ENCODE results near the gene OPN1SW. TPM values are rescaled to one million over a fixed set of nuclear protein-coding genes. Genes with fewer than 3 reads are reported as not detected.
A peak's percentile ranks its signal among the peaks of the same experiment; 100 is the strongest.

Gene OPN1SW
- total RNA-seq, 1 donor, result not detected

DNA sequence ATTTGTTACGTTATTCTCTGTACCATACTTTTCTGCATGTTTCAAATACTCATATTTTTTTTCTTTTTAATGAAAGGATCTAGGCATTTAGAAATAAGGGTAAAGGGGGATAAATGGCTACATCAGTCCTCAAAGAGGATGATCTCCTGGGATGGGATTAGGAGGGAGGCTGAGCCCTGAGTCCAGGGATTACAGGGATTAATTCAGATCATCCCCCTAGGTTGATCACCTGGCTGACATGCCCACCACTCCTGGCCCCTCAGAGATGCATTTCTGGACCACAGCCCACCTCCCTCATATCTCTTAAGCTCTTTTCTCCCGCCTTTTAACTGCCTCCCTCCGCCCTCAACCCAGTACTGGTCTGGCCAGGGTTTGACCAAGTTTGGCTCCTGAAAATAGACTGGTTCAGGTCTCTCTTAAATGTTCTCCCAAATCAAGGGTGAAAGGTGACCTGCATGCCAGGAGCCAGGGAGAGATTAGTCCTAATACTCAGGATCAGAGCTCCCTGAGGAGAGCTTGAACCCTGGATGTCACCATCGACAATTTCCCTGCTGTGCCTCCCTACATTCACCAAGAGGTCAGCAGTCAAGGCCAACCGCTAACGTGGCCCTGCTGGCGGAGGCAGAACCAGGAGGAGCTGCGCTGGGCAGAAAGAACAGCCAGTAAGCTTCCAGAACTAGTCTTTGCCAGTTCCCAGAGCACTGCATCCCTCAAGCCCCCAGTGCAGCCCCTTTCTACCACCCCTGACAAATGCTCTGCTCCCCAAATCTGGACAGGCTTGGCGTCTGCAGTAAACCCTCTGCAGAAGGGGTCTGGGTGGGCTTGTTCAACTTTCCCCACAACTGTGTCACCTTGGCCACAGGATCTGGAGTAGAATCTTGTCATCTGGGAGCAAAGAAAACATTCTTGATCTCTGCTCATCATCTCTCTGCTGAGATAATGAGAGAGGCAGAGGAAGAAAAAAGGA lies 13.1 kb upstream of the OPN1SW start:
- no peak overlapping the region for H3K4me3 ChIP-seq (ENCODE audit: low read depth, low read length)
- TF ChIP-seq CTCF (IDR thresholded peaks at IDR 0.05; ENCODE audit: insufficient read depth, low read depth, low read length), result no peak
- no peak for DNase-seq (ENCODE audit: low read depth)

- H3K4me3 ChIP-seq (ENCODE audit: low read depth, low read length), result no peak overlapping the region
- TF ChIP-seq CTCF (IDR thresholded peaks at IDR 0.05; ENCODE audit: insufficient read depth, low read depth, low read length), result no peak
- DNase-seq (ENCODE audit: low read depth), result no peak
These were observed 10.1 kb upstream of the OPN1SW start for GRCh38 chr7:128785738-128786137.

- peak; percentile 94 for DNase-seq (ENCODE audit: low read depth)
- peak overlapping the region; percentile 33 for H3K4me3 ChIP-seq (ENCODE audit: low read depth, low read length)
- no peak for TF ChIP-seq CTCF (IDR thresholded peaks at IDR 0.05; ENCODE audit: insufficient read depth, low read depth, low read length)
These were observed 7.7 kb upstream of the OPN1SW start for GRCh38 chr7:128783143-128783861.

- H3K4me3 ChIP-seq (ENCODE audit: low read depth, low read length), result no peak overlapping the region
- DNase-seq (ENCODE audit: low read depth), result peak; percentile 57
- TF ChIP-seq CTCF (IDR thresholded peaks at IDR 0.05; ENCODE audit: insufficient read depth, low read depth, low read length), result no peak
These were observed 6.3 kb upstream of the OPN1SW start for GRCh38 chr7:128781851-128782250.

- no peak overlapping the region for H3K4me3 ChIP-seq (ENCODE audit: low read depth, low read length)
- DNase-seq (ENCODE audit: low read depth), result no peak
- TF ChIP-seq CTCF (IDR thresholded peaks at IDR 0.05; ENCODE audit: insufficient read depth, low read depth, low read length), result no peak
These were observed 5.5 kb upstream of the OPN1SW start for GRCh38 chr7:128781126-128781525.

- no peak for DNase-seq (ENCODE audit: low read depth)
- no peak overlapping the region for H3K4me3 ChIP-seq (ENCODE audit: low read depth, low read length)
- no peak for TF ChIP-seq CTCF (IDR thresholded peaks at IDR 0.05; ENCODE audit: insufficient read depth, low read depth, low read length)
These were observed 3.4 kb upstream of the OPN1SW start for GRCh38 chr7:128778946-128779345.

All from fibroblast of villous mesenchyme (primary cell).